PC-9 (cell line): ENCODE results near the gene STK35. TPM values are rescaled to one million over a fixed set of nuclear protein-coding genes. Genes with fewer than 3 reads are reported as not detected.

ENCODE experiments used
- BruUV-seq: library from RNA; stranded (reverse); fragments of 400-500 nt; replicated peaks from 2 replicates; lab custom pipeline; 2021; lab: Mats Ljungman, UMichigan
- CTCF ChIA-PET: fragments of 300-600 bp; sonication (Branson Sonifier 250); formaldehyde crosslinking; loops from one replicate; lab custom pipeline; 2022; ENCODE audit warnings: antibody characterized with exemption; lab: Charles Lee
- POLR2A ChIA-PET: fragments of 300-600 bp; sonication (Branson Sonifier 250); formaldehyde crosslinking; loops from one replicate; lab custom pipeline; 2022; ENCODE audit warnings: antibody characterized with exemption; ENCODE audit not compliant: unreplicated experiment; lab: Charles Lee
- DNase-seq, 2 experiments: peaks; one replicate each; pipeline versions ENCODE4 v3.0.0 to v3.0.0-alpha.2; 2015 to 2022; ENCODE audit warnings: mixed read lengths in 1 of 2
- H2AFZ ChIP-seq: fragments of 200-600 bp; sonication (generic); 2 replicates; pipeline ENCODE4 v1.8.1; 2017; ENCODE audit warnings: antibody characterized with exemption
- H3F3A ChIP-seq: fragments of 200-600 bp; sonication (generic); 2 replicates; pipeline ENCODE4 v1.8.1; 2017; ENCODE audit warnings: antibody characterized with exemption, mild to moderate bottlenecking, low read depth; ENCODE audit not compliant: insufficient read depth
- H3K27ac ChIP-seq: fragments of 200-600 bp; sonication (generic); 2 replicates; pipeline ENCODE4 v1.6.1; 2016; ENCODE audit warnings: mixed run types
- H3K27me3 ChIP-seq: fragments of 200-600 bp; sonication (generic); 2 replicates; pipeline ENCODE4 v1.6.1; 2016; ENCODE audit warnings: low read depth, mixed run types; ENCODE audit not compliant: insufficient read depth
- H3K36me3 ChIP-seq: fragments of 200-600 bp; sonication (generic); 2 replicates; pipeline ENCODE4 v1.6.1; 2016; ENCODE audit warnings: low read depth, mixed run types
- H3K4me1 ChIP-seq: fragments of 200-600 bp; sonication (generic); replicated peaks from 2 replicates; pipeline ENCODE4 v1.6.1; 2016; ENCODE audit warnings: mixed run types; ENCODE audit not compliant: insufficient read depth
- H3K4me2 ChIP-seq: fragments of 200-600 bp; sonication (generic); 2 replicates; pipeline ENCODE4 v1.6.1; 2017; ENCODE audit warnings: mixed run types
- H3K4me3 ChIP-seq: fragments of 200-600 bp; sonication (generic); 2 replicates; pipeline ENCODE4 v1.6.1; 2016; ENCODE audit warnings: mixed run types
- H3K79me2 ChIP-seq: fragments of 200-600 bp; sonication (generic); 2 replicates; pipeline ENCODE4 v1.6.1; 2017; ENCODE audit warnings: low read depth, mixed run types
- H3K9me2 ChIP-seq: fragments of 200-600 bp; sonication (generic); 2 replicates; pipeline ENCODE4 v1.8.1; 2017; ENCODE audit warnings: mild to moderate bottlenecking; ENCODE audit not compliant: insufficient read depth
- H3K9me3 ChIP-seq: fragments of 200-600 bp; sonication (generic); 2 replicates; pipeline ENCODE4 v1.8.1; 2016; ENCODE audit warnings: low read depth; ENCODE audit not compliant: insufficient read depth
- H4K20me1 ChIP-seq: fragments of 200-600 bp; sonication (generic); 2 replicates; pipeline ENCODE4 v1.8.1; 2017; ENCODE audit not compliant: insufficient read depth
- CTCF ChIP-seq: fragments of 200-600 bp; sonication (generic); conservative IDR thresholded peaks from 2 replicates; pipeline ENCODE4 v1.6.1; 2017; ENCODE audit warnings: mixed run types, antibody characterized with exemption, mild to moderate bottlenecking, moderate library complexity
- EZH2 ChIP-seq: fragments of 200-600 bp; sonication (generic); IDR thresholded peaks from 2 replicates; pipeline ENCODE4 v1.8.0; 2017; ENCODE audit warnings: antibody characterized with exemption, low read depth
- intact Hi-C: fragments of 100-400 bp; cut with micrococcal nuclease; formaldehyde crosslinking; loops from one replicate; pipeline ENCODE4 v1.10.0; 2022; ENCODE audit not compliant: unreplicated experiment
- total RNA-seq: library from RNA; stranded (reverse); gene quantifications from 2 replicates; pipeline ENCODE4 v1.2.3, GENCODE V29; 2021

The STK35 gene
- total RNA-seq, 1 experiment from 2014 or later: 36.7 TPM

DNA sequence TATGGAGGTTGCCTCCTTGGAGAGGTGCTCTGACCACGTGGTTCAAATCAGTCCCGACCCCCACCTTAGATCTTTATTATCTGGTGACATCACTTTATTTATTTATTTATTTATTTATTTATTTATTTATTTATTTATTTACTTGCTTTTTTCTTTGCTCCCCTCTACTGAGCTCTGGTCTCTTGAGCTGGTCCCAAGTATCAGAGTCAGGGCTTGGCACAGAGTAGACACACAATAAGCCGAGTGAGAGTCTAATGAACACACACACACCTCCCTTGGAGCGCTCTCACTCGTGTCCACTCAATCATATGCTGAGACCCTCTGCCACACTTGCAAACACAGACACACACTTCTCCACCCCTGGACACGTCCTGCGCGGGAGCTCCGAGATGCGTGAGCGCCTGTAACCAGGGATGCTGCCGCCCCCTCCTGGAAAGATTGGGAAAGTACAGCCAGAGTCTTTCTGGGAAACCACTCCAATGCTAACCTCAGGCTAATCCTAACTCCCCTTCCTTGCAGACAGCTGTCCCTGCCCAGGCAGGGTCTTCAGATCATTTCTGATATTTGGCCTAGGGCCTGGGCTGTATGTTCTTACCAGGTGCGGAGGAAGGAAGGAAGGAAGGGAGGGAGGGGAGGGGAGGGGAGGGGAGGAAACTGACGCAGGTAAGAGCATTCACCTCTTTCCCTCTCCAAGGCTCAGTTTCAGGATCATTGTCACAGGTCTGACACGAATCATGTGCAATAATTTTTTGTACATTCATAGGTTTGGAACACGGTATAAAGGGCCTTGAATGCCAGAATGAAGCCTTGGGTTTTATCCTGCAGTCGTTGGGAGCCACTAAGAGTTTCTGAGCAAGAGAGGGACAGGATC, 70.9 kb downstream of the STK35 start:
- H3K4me1 ChIP-seq: no peaks in the 10 kb centered on the region
- ChIA-PET CTCF (interaction anchor here (0.8 kb wide), 1 partner anchor 81 kb away, joined by 3 read pairs; no protein-coding TSS in a partner anchor), POLR2A (no interaction called here)
- no peak overlapping the region for H3K4me3 ChIP-seq
- peaks cover 11% of the 10 kb centered on the region; the same call in 1 of the 2 replicates for H3K27me3 ChIP-seq
- H3K79me2 ChIP-seq: no peaks in the 10 kb centered on the region
- H3K9me2 ChIP-seq: no peaks in the 10 kb centered on the region
- no peaks in the 10 kb centered on the region for H3F3A ChIP-seq
- no peak overlapping the region for H2AFZ ChIP-seq
- no peaks in the 10 kb centered on the region for H4K20me1 ChIP-seq
- no TSS peak for BruUV-seq
- no peaks in the 10 kb centered on the region for H3K36me3 ChIP-seq
- intact Hi-C loops: loop anchor here (1.0 to 10.0 kb wide), 5 partner anchors 72 to 408 kb away; partner anchors contain the start of gene STK35
- H3K27ac ChIP-seq: no peak overlapping the region
- H3K4me2 ChIP-seq: peak overlapping the region; percentile 60; the same call in 1 of the 2 replicates
- TF ChIP-seq CTCF (peak; percentile 97), EZH2 (no peak)
- peak in 1 of 2 experiments; percentile 63 for DNase-seq
- H3K9me3 ChIP-seq: no peaks in the 10 kb centered on the region

- no peak overlapping the region for H3K27ac ChIP-seq
- no peak for DNase-seq
- H3K79me2 ChIP-seq: no peaks in the 10 kb centered on the region
- no peak overlapping the region for H3K4me3 ChIP-seq
- H3K9me3 ChIP-seq: no peaks in the 10 kb centered on the region
- H3K9me2 ChIP-seq: no peaks in the 10 kb centered on the region
- H3K4me2 ChIP-seq: no peak overlapping the region
- no peaks in the 10 kb centered on the region for H3K4me1 ChIP-seq
- ChIA-PET POLR2A (interaction anchor here (0.6 to 0.9 kb wide), 2 partner anchors 119 to 503 kb away, joined by 6 to 7 read pairs; no protein-coding TSS in a partner anchor), CTCF (no interaction called here)
- intact Hi-C loops: loop anchor here (2.0 to 10.0 kb wide), 4 partner anchors 72 to 408 kb away; partner anchors contain the start of gene STK35
- H4K20me1 ChIP-seq: no peaks in the 10 kb centered on the region
- TF ChIP-seq EZH2 (no peak), CTCF (no peak)
- no peaks in the 10 kb centered on the region for H3K36me3 ChIP-seq
- H2AFZ ChIP-seq: no peak overlapping the region
- H3F3A ChIP-seq: no peaks in the 10 kb centered on the region
- BruUV-seq: no TSS peak
- peaks cover 11% of the 10 kb centered on the region; the same call in 1 of the 2 replicates for H3K27me3 ChIP-seq
Measured at GRCh38 chr20:2173186-2173585, 71.6 kb downstream of the STK35 start.

DNA sequence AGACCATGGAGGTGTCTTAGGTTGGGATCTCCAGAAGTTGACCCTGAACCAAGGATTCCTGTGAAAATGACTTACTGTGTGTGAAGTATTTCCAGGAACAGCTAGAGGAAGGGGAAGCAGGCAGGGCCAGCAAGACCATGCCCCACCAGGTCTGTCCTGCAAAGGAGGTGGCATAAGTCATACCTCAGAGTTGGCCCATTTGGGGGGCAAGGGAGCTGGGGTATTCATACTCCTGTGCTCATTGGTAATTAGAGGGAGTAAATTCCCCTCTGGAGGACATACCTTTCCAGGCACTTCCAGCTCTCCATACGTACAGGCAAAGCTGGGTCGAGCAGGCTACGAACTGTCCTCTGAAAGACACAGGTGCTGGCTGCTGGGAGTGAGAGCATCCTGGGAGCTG, 72.4 kb downstream of the STK35 start:
- Histone ChIP-seq H3K9me2 (no peaks in the 10 kb centered on the region), H3K79me2 (no peaks in the 10 kb centered on the region), H2AFZ (no peak overlapping the region), H3F3A (no peaks in the 10 kb centered on the region), H4K20me1 (no peaks in the 10 kb centered on the region), H3K27ac (no peak overlapping the region), H3K27me3 (peaks cover 11% of the 10 kb centered on the region; the same call in 1 of the 2 replicates), H3K9me3 (no peaks in the 10 kb centered on the region), H3K36me3 (no peaks in the 10 kb centered on the region), H3K4me1 (no peaks in the 10 kb centered on the region), H3K4me2 (no peak overlapping the region), H3K4me3 (no peak overlapping the region)
- POLR2A ChIA-PET: interaction anchor here (0.9 kb wide), 1 partner anchor 503 kb away, joined by 7 read pairs; no protein-coding TSS in a partner anchor
- DNase-seq: no peak
- CTCF ChIA-PET: no interaction called here
- TF ChIP-seq EZH2 (no peak), CTCF (no peak)
- BruUV-seq: no TSS peak
- intact Hi-C loops: loop anchor here (10.0 kb wide), 1 partner anchor 409 kb away; no protein-coding TSS in a partner anchor
